NCI-H526 treated with DMSO at 0.1 percent for 48 hours (cell line): ENCODE results near the gene LDLR.
"Not testable (repeated sequence)": the region's sequence is repeated elsewhere in the genome, so short reads cannot be mapped to it uniquely, and the experiment has no call there.

Experiments
- DNase-seq: peaks from one replicate; lab custom pipeline; 2025; lab: John Stamatoyannopoulos, UW

LDLR gene

GRCh38 chr19:11141937-11142527, 52.8 kb downstream of the LDLR start:
- DNase-seq, result no peak

- DNase-seq, result no peak
Measured at GRCh38 chr19:11142528-11143171, 53.4 kb downstream of the LDLR start.

GRCh38 chr19:11145536-11145924, 56.3 kb downstream of the LDLR start:
- no peak for DNase-seq

GRCh38 chr19:11148001-11148400, 58.7 kb downstream of the LDLR start:
- DNase-seq, result no peak

- DNase-seq, result no peak
Measured at GRCh38 chr19:11151181-11151580, 61.9 kb downstream of the LDLR start.

- DNase-seq, result no peak
Measured at GRCh38 chr19:11152318-11153062, 63.2 kb downstream of the LDLR start.

GRCh38 chr19:11154683-11155047, 65.4 kb downstream of the LDLR start:
- DNase-seq, result no peak

GRCh38 chr19:11155373-11156120, 66.3 kb downstream of the LDLR start, which contains the start of gene SPC24:
SPC24 (minus strand) TSS chr19:11155782; CDS start chr19:11155776, 6 bp downstream.
- peak; percentile 91 for DNase-seq

- DNase-seq, result no peak
Measured at GRCh38 chr19:11159598-11160439, 70.6 kb downstream of the LDLR start.

GRCh38 chr19:11160440-11160768, 71.1 kb downstream of the LDLR start:
- not testable (repeated sequence) for DNase-seq

GRCh38 chr19:11164296-11164695, 75.0 kb downstream of the LDLR start:
- no peak for DNase-seq

GRCh38 chr19:11164879-11165406, 75.7 kb downstream of the LDLR start:
- DNase-seq, result no peak

GRCh38 chr19:11165486-11166030, 76.3 kb downstream of the LDLR start:
- DNase-seq, result no peak

- DNase-seq, result no peak
Measured at GRCh38 chr19:11166281-11167142, 77.2 kb downstream of the LDLR start.

GRCh38 chr19:11168568-11168967, 79.3 kb downstream of the LDLR start:
- DNase-seq, result no peak

GRCh38 chr19:11169896-11170678, 80.8 kb downstream of the LDLR start:
- no peak for DNase-seq

GRCh38 chr19:11171144-11171543, 81.9 kb downstream of the LDLR start:
- no peak for DNase-seq

GRCh38 chr19:11172576-11172975, 83.3 kb downstream of the LDLR start:
- no peak for DNase-seq

- no peak for DNase-seq
Measured at GRCh38 chr19:11173516-11174155, 84.4 kb downstream of the LDLR start.
